UCSD-AML1 (cell line): Measurements from ENCODE around the gene GRK6.

Experiments used
- DNase-seq: peaks from one replicate; lab custom pipeline; 2025; ENCODE audit not compliant: unreplicated experiment; lab: John Stamatoyannopoulos, UW

The GRK6 gene

GRCh38 chr5:177426566-177427210, at the start of gene GRK6:
TSS of gene GRK6 (plus strand) at chr5:177426676. CDS start at chr5:177426846, 170 bp downstream.
- peak; percentile 57 for DNase-seq

- no peak for DNase-seq
These were observed 48.4 kb upstream of the GRK6 start for GRCh38 chr5:177377851-177378776.

- peak; percentile 35 for DNase-seq
These were observed 47.3 kb upstream of the GRK6 start for GRCh38 chr5:177378884-177379883.

GRCh38 chr5:177380805-177381126, 45.7 kb upstream of the GRK6 start:
- no peak for DNase-seq

GRCh38 chr5:177382423-177383029, 44.0 kb upstream of the GRK6 start:
- DNase-seq = peak; percentile 49

- DNase-seq = no peak
These were observed 43.3 kb upstream of the GRK6 start for GRCh38 chr5:177383181-177383580.

GRCh38 chr5:177384134-177384533, 42.3 kb upstream of the GRK6 start, which contains the start of gene SLC34A1:
TSS of gene SLC34A1 (plus strand) at chr5:177384434. CDS start at chr5:177385742, 1,308 bp downstream.
- DNase-seq = no peak

GRCh38 chr5:177385720-177386119, 40.8 kb upstream of the GRK6 start:
- peak; percentile 43 for DNase-seq

- no peak for DNase-seq
These were observed 39.9 kb upstream of the GRK6 start for GRCh38 chr5:177386542-177386941.

GRCh38 chr5:177387405-177387804, 39.1 kb upstream of the GRK6 start:
- no peak for DNase-seq

- DNase-seq = no peak
These were observed 37.9 kb upstream of the GRK6 start for GRCh38 chr5:177388521-177389052.

GRCh38 chr5:177389241-177390169, 37.0 kb upstream of the GRK6 start:
- peak; percentile 54 for DNase-seq

- DNase-seq = peak; percentile 84
These were observed 35.8 kb upstream of the GRK6 start for GRCh38 chr5:177390363-177391300.

- DNase-seq = peak; percentile 58
These were observed 33.7 kb upstream of the GRK6 start for GRCh38 chr5:177392765-177393164.

GRCh38 chr5:177393206-177393765, 33.2 kb upstream of the GRK6 start:
- DNase-seq = peak; percentile 61

- no peak for DNase-seq
These were observed 32.5 kb upstream of the GRK6 start for GRCh38 chr5:177393990-177394389.

GRCh38 chr5:177396078-177396477, 30.4 kb upstream of the GRK6 start:
- DNase-seq = no peak

- no peak for DNase-seq
These were observed 29.7 kb upstream of the GRK6 start for GRCh38 chr5:177396807-177397206.
